ENCODE measurements around the gene RSPRY1.

- TF ChIP-seq CTCF (IDR thresholded peaks at IDR 0.05) = no peak
- TF ChIP-seq ZFX (IDR thresholded peaks at IDR 0.05; ENCODE audit: borderline replicate concordance) = no peak
These were observed 87.2 kb downstream of the RSPRY1 start for GRCh38 chr16:57273359-57273758.
